K562 (cell line): ENCODE measurements around the gene GNG7. TPM values are rescaled to one million over a fixed set of nuclear protein-coding genes. Genes with fewer than 3 reads are reported as not detected.

Experiments used
- BRD9 ChIP-seq: fragments of 450-650 bp; IDR thresholded peaks from 2 replicates; pipeline ENCODE4 v1.6.1; 2018; ENCODE audit warnings: low read depth; ENCODE audit not compliant: partially characterized antibody
- CBFA2T3 ChIP-seq: fragments of 450-650 bp; IDR thresholded peaks from 2 replicates; pipeline ENCODE4 v1.6.1; 2017
- CHD2 ChIP-seq: IDR thresholded peaks from 2 replicates; pipeline ENCODE4 v1.6.1; 2011; ENCODE audit warnings: low read depth, low read length
- GABPA ChIP-seq: fragments of 200-800 bp; sonication (Bioruptor generic); conservative IDR thresholded peaks from 2 replicates; pipeline ENCODE4 v1.6.1; 2016; ENCODE audit warnings: low read depth, missing genetic modification characterization, missing compliant biosample characterization
- GATAD2A ChIP-seq: fragments of 450-650 bp; IDR thresholded peaks from 2 replicates; pipeline ENCODE4 v1.6.1; 2017
- JUND ChIP-seq, 2 experiments: IDR thresholded peaks; 2 replicates in 1 of 2; 3 replicates in 1 of 2; pipeline ENCODE4 v1.6.1; 2011; ENCODE audit warnings: borderline replicate concordance in 2 of 2, low read depth in 2 of 2, low read length in 2 of 2, improper control_type of control experiment in 1 of 2, missing biosample characterization in 1 of 2, missing genetic modification characterization in 1 of 2, missing genetic modification reagents in 1 of 2
- KDM1A ChIP-seq, 2 experiments: fragments of 450-650 bp; IDR thresholded peaks; 2 replicates each; pipeline ENCODE4 v1.6.1; 2016; ENCODE audit warnings: mild to moderate bottlenecking in 2 of 2
- KDM4B ChIP-seq, 2 experiments: fragments of 450-650 bp in 1 of 2; sonication (generic) in 1 of 2; IDR thresholded peaks; 2 replicates each; pipeline ENCODE4 v1.6.1; 2016 to 2017; ENCODE audit warnings: borderline replicate concordance in 2 of 2, antibody characterized with exemption in 1 of 2, low read depth in 1 of 2, mild to moderate bottlenecking in 1 of 2
- LCOR ChIP-seq: sonication (generic); formaldehyde crosslinking; IDR thresholded peaks from 2 replicates; pipeline ENCODE4 v1.8.0; 2022; ENCODE audit warnings: mild to moderate bottlenecking, missing genetic modification reagents
- NFE2 ChIP-seq: IDR thresholded peaks from 2 replicates; pipeline ENCODE4 v1.6.1; 2014; ENCODE audit warnings: antibody characterized with exemption, low read depth
- PHF8 ChIP-seq: fragments of 200-600 bp; sonication (generic); IDR thresholded peaks from 2 replicates; pipeline ENCODE4 v1.6.1; 2012; ENCODE audit warnings: mixed run types, mild to moderate bottlenecking, inconsistent platforms, low read length, moderate library complexity, borderline replicate concordance
- PML ChIP-seq: IDR thresholded peaks from 2 replicates; pipeline ENCODE4 v1.6.1; 2012; ENCODE audit warnings: low read length, inconsistent platforms
- RBBP5 ChIP-seq: fragments of 200-600 bp; sonication (generic); IDR thresholded peaks from 2 replicates; pipeline ENCODE4 v1.6.1; 2012; ENCODE audit warnings: borderline replicate concordance, mild to moderate bottlenecking, low read length, control low read depth, inconsistent platforms; ENCODE audit not compliant: insufficient read depth, poor library complexity, severe bottlenecking
- SP2 ChIP-seq: IDR thresholded peaks from 2 replicates; pipeline ENCODE4 v1.6.1; 2011; ENCODE audit warnings: mild to moderate bottlenecking, low read depth, low read length, moderate library complexity; ENCODE audit not compliant: poor library complexity, severe bottlenecking; ENCODE audit errors: extremely low read depth
- SREBF2 ChIP-seq: sonication (generic); formaldehyde crosslinking; IDR thresholded peaks from 2 replicates; pipeline ENCODE4 v1.4.0; 2020; ENCODE audit warnings: mild to moderate bottlenecking, missing genetic modification reagents
- TRIM28 ChIP-seq: fragments of 450-650 bp; IDR thresholded peaks from 2 replicates; pipeline ENCODE4 v1.6.1; 2017
- ZFP36 ChIP-seq: fragments of 150-350 bp; IDR thresholded peaks from 2 replicates; pipeline ENCODE4 v1.6.1; 2018; ENCODE audit warnings: low read length, low read depth; ENCODE audit not compliant: partially characterized antibody
- ZNF717 ChIP-seq: fragments of 250-450 bp; sonication (Bioruptor Pico); IDR thresholded peaks from 2 replicates; pipeline ENCODE4 v1.5.0; 2021
- ZNF780A ChIP-seq: fragments of 250-450 bp; sonication (Bioruptor Pico); IDR thresholded peaks from 2 replicates; pipeline ENCODE4 v1.5.0; 2021; ENCODE audit warnings: mild to moderate bottlenecking
- ZSCAN32 ChIP-seq: fragments of 450-650 bp; formaldehyde crosslinking; IDR thresholded peaks from 2 replicates; pipeline ENCODE4 v1.4.0; 2020; ENCODE audit warnings: mild to moderate bottlenecking, moderate library complexity
- polyA plus RNA-seq, 8 experiments: library from polyadenylated mRNA; depleted of rRNA in 4 of 8; stranded (reverse) in 5 of 8; unstranded in 3 of 8; fragments of >200 nt; fragmentation: Nextera tagmentation in 2 of 8; fragmentation: Illumina TruSeq in 1 of 8; extraction: Ambion mirVana in 2 of 8; extraction: Trizol in 1 of 8; gene quantifications; 2 replicates each; pipeline versions ENCODE4 v1.2.1 to v1.2.3, GENCODE V29; 2011 to 2014; ENCODE audit warnings: inconsistent platforms in 1 of 8, missing spikeins in 1 of 8
- total RNA-seq, 7 experiments: library from RNA; depleted of rRNA in 6 of 7; stranded (reverse); fragments of >200 nt in 6 of 7; fragmentation: Illumina TruSeq in 2 of 7; extraction: Trizol in 2 of 7; gene quantifications; 2 replicates each; pipeline versions ENCODE4 v1.2.1 to v1.2.3, GENCODE V29; 2011 to 2021; ENCODE audit warnings: low replicate concordance in 1 of 7
- TF ChIP-seq, protein P1 (sequence below): IDR thresholded peaks from 2 replicates; pipeline ENCODE4 v1.6.1; 2011; ENCODE audit not compliant: insufficient read length; ENCODE audit errors: extremely low read depth
- TF ChIP-seq, protein P2 (sequence below): sonication (generic); formaldehyde crosslinking; IDR thresholded peaks from 2 replicates; pipeline ENCODE4 v1.8.0; 2022; ENCODE audit warnings: mild to moderate bottlenecking, missing genetic modification reagents

GNG7 gene
- total and polyA plus RNA-seq, 9 of the 15 experiments (the other 6 are each of a cell fraction or from before 2014, with no cell fraction given) = 0.01 to 0.20 (median 0.06) TPM; not detected in 1

DNA sequence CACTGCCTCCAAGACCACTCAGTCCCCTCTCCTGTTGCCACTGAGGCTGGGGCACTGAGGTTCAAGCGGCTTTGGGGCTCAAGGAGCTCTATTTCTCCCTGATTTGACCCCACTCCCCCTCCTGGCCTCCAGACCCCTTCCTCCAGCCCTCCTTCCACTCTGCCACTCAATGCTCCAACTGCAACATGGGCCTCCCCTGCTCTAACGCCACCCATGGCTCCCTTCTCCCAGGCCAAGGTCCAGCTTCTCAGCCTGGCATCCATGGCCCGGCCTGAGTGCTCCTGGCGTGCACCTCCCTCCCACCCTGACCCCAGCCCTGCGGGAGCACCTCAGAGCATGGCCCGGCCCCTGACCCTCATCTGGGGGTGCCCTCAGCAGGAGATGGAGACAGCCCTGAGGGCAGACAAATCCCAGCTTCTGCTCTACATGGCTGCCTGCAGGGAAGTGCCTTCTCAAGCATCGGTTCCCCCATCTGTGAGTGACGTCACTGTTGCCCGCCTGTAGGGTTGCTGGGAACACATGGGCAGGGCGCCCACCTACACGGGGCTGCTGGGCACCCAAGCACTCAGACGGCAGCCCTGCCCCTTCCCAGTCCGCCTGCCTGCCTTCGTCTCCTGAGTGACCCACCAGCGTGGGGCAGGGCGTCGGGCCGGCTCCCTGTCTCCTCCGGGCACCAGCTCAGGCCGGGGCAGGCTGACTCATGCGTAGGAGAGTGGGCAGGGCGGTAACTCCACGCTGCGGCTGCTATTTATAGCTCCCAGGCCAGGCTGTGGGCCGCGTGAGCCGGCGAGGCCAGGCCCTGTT, 20.2 kb upstream of the GNG7 start (continued):
- TF ChIP-seq JUND (IDR thresholded peaks at IDR 0.05; ENCODE audit: borderline replicate concordance, low read depth, low read length) (peak; percentile 79), JUND (tag; IDR thresholded peaks at IDR 0.05; ENCODE audit: borderline replicate concordance, low read depth, low read length) (peak; percentile 60; the same call in 2 of the 3 replicates), BRD9 (no peak), NFE2 (peak; percentile 66; the same call in 1 of the 2 replicates), KDM1A (IDR thresholded peaks at IDR 0.05) (no peak), ZNF717 (CRISPR knock-in tag) (no peak), SREBF2 (CRISPR knock-in tag) (no peak), ZFP36 (peak; percentile 59), CBFA2T3 (no peak), CHD2 (no peak), TRIM28 (no peak), ZNF780A (CRISPR knock-in tag) (no peak), GATAD2A (no peak), RBBP5 (peak; percentile 50), LCOR (CRISPR knock-in tag) (no peak; the same call in 1 of the 2 replicates), ZSCAN32 (CRISPR knock-in tag) (no peak), GABPA (tag) (no peak), PML (no peak), PHF8 (0 out of 2 replicates have a peak, but pooled peaks have one; percentile 5), SP2 (no peak), KDM4B (IDR thresholded peaks at IDR 0.05; ENCODE audit: borderline replicate concordance in 2 of 2, low read depth in 1 of 2) (no peak)
- TF ChIP-seq, protein P1, sequence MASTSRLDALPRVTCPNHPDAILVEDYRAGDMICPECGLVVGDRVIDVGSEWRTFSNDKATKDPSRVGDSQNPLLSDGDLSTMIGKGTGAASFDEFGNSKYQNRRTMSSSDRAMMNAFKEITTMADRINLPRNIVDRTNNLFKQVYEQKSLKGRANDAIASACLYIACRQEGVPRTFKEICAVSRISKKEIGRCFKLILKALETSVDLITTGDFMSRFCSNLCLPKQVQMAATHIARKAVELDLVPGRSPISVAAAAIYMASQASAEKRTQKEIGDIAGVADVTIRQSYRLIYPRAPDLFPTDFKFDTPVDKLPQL = no peak
- TF ChIP-seq, protein P2, sequence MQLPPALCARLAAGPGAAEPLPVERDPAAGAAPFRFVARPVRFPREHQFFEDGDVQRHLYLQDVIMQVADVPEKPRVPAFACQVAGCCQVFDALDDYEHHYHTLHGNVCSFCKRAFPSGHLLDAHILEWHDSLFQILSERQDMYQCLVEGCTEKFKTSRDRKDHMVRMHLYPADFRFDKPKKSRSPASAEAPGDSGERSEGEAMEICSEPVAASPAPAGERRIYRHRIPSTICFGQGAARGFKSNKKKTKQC (CRISPR knock-in tag) = 0 out of 2 replicates have a peak, but pooled peaks have one; percentile 53
